Measurements from ENCODE around the gene F2RL3. TPM values are rescaled to one million over a fixed set of nuclear protein-coding genes. Genes with fewer than 3 reads are reported as not detected.

Gene F2RL3
- total RNA-seq, 2 donors from 2014 or later: 4.9 to 5.4 TPM

DNA sequence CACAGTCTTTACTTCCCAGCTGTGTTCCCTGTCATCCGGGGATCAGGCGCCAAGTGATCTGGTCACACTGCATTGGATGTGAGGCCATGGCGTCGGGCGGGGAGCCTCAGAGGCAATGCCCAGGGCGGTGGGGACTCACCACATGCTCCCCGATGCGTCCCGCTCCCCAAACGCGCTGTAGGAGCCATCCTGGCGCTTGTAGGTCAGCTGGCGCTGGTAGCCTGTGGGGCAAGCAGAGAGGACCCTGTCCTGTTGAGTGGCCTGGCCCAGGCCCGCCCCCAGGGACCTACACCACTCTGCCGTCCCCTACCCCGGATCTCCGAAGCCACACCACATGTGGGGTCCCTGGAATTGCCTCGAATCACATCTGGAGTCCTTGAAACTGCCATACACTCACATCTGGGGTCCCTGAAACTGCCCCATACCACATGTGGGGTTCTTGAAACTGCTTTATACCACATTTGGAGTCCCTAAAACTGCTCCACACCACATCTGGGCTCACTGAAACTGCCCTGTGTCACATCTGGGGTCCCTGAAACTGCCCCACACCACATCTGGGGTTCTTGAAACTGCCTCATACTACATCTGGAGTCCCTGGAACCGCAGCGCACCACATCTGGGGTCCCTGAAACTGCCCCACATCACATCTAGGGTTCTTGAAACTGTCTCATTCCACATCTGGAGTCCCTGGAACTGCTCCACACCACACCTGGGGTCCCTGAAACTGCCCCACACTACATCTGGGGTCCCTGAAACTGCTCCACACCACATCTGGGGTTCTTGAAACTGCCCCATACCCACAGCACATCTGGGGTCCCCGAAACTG lies 33.2 kb downstream of the F2RL3 start:
- peaks cover 3% of the 10 kb centered on the region for H3K9me3 ChIP-seq
- H3K4me3 ChIP-seq: no peak overlapping the region
- no peak for DNase-seq (ENCODE audit: low spot score)
- ATAC-seq (ENCODE audit: insufficient number of reproducible peaks, low FRiP score, low read depth): no peak
- no peak overlapping the region for H3K27ac ChIP-seq
- no peaks in the 10 kb centered on the region for H3K36me3 ChIP-seq
- H3K4me1 ChIP-seq (ENCODE audit: control insufficient read depth in 1 of 2, low read depth in 2 of 2): no peaks in the 10 kb centered on the region
- TF ChIP-seq, protein P1, sequence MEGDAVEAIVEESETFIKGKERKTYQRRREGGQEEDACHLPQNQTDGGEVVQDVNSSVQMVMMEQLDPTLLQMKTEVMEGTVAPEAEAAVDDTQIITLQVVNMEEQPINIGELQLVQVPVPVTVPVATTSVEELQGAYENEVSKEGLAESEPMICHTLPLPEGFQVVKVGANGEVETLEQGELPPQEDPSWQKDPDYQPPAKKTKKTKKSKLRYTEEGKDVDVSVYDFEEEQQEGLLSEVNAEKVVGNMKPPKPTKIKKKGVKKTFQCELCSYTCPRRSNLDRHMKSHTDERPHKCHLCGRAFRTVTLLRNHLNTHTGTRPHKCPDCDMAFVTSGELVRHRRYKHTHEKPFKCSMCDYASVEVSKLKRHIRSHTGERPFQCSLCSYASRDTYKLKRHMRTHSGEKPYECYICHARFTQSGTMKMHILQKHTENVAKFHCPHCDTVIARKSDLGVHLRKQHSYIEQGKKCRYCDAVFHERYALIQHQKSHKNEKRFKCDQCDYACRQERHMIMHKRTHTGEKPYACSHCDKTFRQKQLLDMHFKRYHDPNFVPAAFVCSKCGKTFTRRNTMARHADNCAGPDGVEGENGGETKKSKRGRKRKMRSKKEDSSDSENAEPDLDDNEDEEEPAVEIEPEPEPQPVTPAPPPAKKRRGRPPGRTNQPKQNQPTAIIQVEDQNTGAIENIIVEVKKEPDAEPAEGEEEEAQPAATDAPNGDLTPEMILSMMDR (IDR thresholded peaks at IDR 0.05): no peak
- no peaks in the 10 kb centered on the region for H3K27me3 ChIP-seq (replicated peaks; ENCODE audit: insufficient read depth)

DNA sequence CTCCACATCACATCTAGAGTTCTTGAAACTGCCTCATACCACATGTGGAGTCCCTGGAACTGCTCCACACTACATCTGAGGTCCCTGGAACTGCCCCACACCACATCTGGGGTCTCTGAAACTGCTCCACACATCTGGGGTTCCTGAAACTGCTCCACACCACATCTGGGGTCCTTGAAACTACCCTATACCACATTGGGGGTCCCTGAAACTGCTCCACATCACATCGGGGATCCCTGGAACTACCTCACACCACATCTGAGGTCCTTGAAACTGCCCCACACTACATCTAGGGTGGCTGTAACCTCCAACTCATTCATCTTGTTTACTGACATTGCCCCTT lies 33.8 kb downstream of the F2RL3 start:
- Histone ChIP-seq H3K27me3 (replicated peaks; ENCODE audit: insufficient read depth) (no peaks in the 10 kb centered on the region), H3K4me1 (ENCODE audit: control insufficient read depth in 1 of 2, low read depth in 2 of 2) (no peaks in the 10 kb centered on the region), H3K4me3 (no peak overlapping the region), H3K27ac (no peak overlapping the region), H3K36me3 (no peaks in the 10 kb centered on the region), H3K9me3 (peaks cover 3% of the 10 kb centered on the region)
- DNase-seq (ENCODE audit: low spot score): no peak
- TF ChIP-seq, protein P1 (IDR thresholded peaks at IDR 0.05): no peak
- no peak for ATAC-seq (ENCODE audit: insufficient number of reproducible peaks, low FRiP score, low read depth)

DNA sequence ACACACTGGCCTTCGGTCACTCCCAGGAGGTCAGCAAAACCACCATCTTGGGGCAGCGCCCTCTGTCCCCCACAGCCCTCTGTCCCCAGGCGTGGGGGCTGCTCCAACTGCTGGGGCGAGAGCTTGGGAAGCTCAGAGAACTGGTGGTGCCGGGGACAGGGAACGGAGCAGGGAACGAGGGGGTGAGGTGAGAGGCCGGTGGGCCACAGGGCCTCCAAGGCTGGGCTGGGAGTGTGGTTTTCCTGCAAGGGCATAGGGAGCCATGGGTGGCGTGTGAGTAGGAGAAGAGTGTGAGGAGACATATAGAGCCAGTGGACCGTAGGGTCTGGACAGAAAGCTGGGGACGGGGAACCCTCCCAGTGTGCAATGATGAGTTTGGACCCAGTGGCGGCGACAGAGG lies 34.1 kb downstream of the F2RL3 start:
- DNase-seq (ENCODE audit: low spot score): no peak

DNA sequence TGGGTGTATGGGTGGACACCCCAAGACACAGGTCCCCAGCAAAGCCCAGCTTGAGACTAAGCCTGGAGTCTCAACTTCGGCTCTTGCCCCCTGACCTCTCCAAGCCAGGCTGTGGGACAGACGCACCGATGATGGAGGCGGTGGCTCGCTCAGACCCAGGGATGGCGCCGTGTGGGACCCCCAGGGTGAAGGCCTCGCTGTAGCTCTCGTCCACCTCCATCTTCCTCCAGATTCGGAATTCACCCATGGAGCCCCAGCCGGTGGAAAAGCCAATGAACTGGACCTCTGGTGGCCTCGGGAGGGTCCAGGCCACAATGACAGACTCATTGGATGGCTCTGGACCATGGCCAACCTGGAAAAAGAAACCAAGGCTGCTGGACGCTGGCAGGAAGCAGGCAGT lies 39.1 kb downstream of the F2RL3 start:
- no peak for ATAC-seq (ENCODE audit: insufficient number of reproducible peaks, low FRiP score, low read depth)
- peaks cover 3% of the 10 kb centered on the region for H3K9me3 ChIP-seq
- no peaks in the 10 kb centered on the region for H3K27me3 ChIP-seq (replicated peaks; ENCODE audit: insufficient read depth)
- no peak overlapping the region for H3K4me3 ChIP-seq
- TF ChIP-seq, protein P1 (IDR thresholded peaks at IDR 0.05): no peak
- no peak for DNase-seq (ENCODE audit: low spot score)
- no peaks in the 10 kb centered on the region for H3K4me1 ChIP-seq (ENCODE audit: control insufficient read depth in 1 of 2, low read depth in 2 of 2)
- H3K27ac ChIP-seq: no peak overlapping the region
- H3K36me3 ChIP-seq: no peaks in the 10 kb centered on the region

More for the DNA sequence above, 34.1 kb downstream of the F2RL3 start:
- no peaks in the 10 kb centered on the region for H3K27me3 ChIP-seq (replicated peaks; ENCODE audit: insufficient read depth)
- peaks cover 3% of the 10 kb centered on the region for H3K9me3 ChIP-seq
- no peaks in the 10 kb centered on the region for H3K36me3 ChIP-seq
- no peaks in the 10 kb centered on the region for H3K4me1 ChIP-seq (ENCODE audit: control insufficient read depth in 1 of 2, low read depth in 2 of 2)
- no peak overlapping the region for H3K27ac ChIP-seq
- no peak for ATAC-seq (ENCODE audit: insufficient number of reproducible peaks, low FRiP score, low read depth)
- TF ChIP-seq, protein P1 (IDR thresholded peaks at IDR 0.05): no peak
- no peak overlapping the region for H3K4me3 ChIP-seq

DNA sequence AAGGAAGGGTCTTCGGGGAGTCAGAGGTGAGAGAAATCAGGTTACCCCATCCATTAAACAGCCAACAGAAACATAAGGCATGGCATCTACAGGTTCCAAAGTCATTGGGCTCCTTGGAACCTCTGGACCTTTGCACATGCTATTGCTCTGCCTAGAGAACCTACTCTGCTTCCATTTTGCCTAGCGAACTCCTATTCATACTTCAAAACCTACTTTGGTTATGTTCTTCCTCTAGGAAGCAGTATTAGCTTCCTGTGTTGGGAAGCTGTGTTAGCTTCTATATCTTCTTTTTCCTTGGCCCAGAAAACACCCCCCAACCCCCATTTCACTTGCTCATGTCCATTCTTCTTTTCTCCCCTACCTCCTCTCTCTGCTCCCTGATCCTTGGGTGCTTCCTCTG lies 39.6 kb downstream of the F2RL3 start:
- Histone ChIP-seq H3K9me3 (peaks cover 3% of the 10 kb centered on the region), H3K27ac (no peak overlapping the region), H3K36me3 (no peaks in the 10 kb centered on the region), H3K4me3 (no peak overlapping the region), H3K4me1 (ENCODE audit: control insufficient read depth in 1 of 2, low read depth in 2 of 2) (no peaks in the 10 kb centered on the region), H3K27me3 (replicated peaks; ENCODE audit: insufficient read depth) (no peaks in the 10 kb centered on the region)
- DNase-seq (ENCODE audit: low spot score): no peak
- no peak for ATAC-seq (ENCODE audit: insufficient number of reproducible peaks, low FRiP score, low read depth)
- TF ChIP-seq, protein P1 (IDR thresholded peaks at IDR 0.05): no peak
